Hepatocyte (in vitro differentiated cells): Measurements from ENCODE around the gene CLEC4M.

ENCODE experiments used
- EZH2phosphoT487 ChIP-seq: fragments of 200-600 bp; sonication (generic); IDR thresholded peaks from one replicate; pipeline ENCODE4 v1.6.1; 2018; ENCODE audit warnings: antibody characterized with exemption, mild to moderate bottlenecking, low read depth, moderate library complexity; ENCODE audit not compliant: unreplicated experiment, severe bottlenecking
- TF ChIP-seq, protein P1 (sequence below): fragments of 200-600 bp; sonication (generic); IDR thresholded peaks from 2 replicates; pipeline ENCODE4 v1.5.1; 2016; ENCODE audit warnings: antibody characterized with exemption, mild to moderate bottlenecking; ENCODE audit not compliant: poor library complexity

GRCh38 chr19:7757358-7757757, 5.7 kb upstream of the CLEC4M start:
- TF ChIP-seq, protein P1, sequence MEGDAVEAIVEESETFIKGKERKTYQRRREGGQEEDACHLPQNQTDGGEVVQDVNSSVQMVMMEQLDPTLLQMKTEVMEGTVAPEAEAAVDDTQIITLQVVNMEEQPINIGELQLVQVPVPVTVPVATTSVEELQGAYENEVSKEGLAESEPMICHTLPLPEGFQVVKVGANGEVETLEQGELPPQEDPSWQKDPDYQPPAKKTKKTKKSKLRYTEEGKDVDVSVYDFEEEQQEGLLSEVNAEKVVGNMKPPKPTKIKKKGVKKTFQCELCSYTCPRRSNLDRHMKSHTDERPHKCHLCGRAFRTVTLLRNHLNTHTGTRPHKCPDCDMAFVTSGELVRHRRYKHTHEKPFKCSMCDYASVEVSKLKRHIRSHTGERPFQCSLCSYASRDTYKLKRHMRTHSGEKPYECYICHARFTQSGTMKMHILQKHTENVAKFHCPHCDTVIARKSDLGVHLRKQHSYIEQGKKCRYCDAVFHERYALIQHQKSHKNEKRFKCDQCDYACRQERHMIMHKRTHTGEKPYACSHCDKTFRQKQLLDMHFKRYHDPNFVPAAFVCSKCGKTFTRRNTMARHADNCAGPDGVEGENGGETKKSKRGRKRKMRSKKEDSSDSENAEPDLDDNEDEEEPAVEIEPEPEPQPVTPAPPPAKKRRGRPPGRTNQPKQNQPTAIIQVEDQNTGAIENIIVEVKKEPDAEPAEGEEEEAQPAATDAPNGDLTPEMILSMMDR: no peak
- TF ChIP-seq EZH2phosphoT487: no peak
